Cardiac septum (tissue), 1 donor: ENCODE results near the gene NOX4. TPM values are rescaled to one million over a fixed set of nuclear protein-coding genes. Genes with fewer than 3 reads are reported as not detected.
"Not testable (repeated sequence)": the region's sequence is repeated elsewhere in the genome, so short reads cannot be mapped to it uniquely, and the experiment has no call there.

Experiments used
- DNase-seq: peaks from one replicate; pipeline ENCODE4 v3.0.0-alpha.2; 2020; ENCODE audit warnings: low spot score
- intact Hi-C: fragments of 100-400 bp; cut with DNase I; formaldehyde crosslinking; loops from one replicate; pipeline ENCODE4 v1.14.0; 2022
- total RNA-seq: library from RNA; stranded (reverse); fragmentation: NEBNext Ultra II Directional; extraction: Animal tissue kit (Norgen Biotek cat#: 25700); gene quantifications from one replicate; pipeline ENCODE4 v1.2.1, GENCODE V29; 2021
- donor health status: DM: no; HTN: no; CAD: no.

The NOX4 gene
- total RNA-seq, 1 donor from 2014 or later, result 9.4 TPM

- intact Hi-C loops, result no loop called here
- DNase-seq, result no peak
Observed at GRCh38 chr11:89405629-89406028, 85.5 kb downstream of the NOX4 start.

GRCh38 chr11:89391654-89392053 lies 99.5 kb downstream of the NOX4 start:
- intact Hi-C loops, DNase-seq: not testable (repeated sequence)

GRCh38 chr11:89387501-89387900 lies 103.7 kb downstream of the NOX4 start:
- intact Hi-C loops, DNase-seq: not testable (repeated sequence)

GRCh38 chr11:89382986-89383385 lies 108.2 kb downstream of the NOX4 start:
- intact Hi-C loops, DNase-seq: not testable (repeated sequence)

GRCh38 chr11:89381094-89381493 lies 110.1 kb downstream of the NOX4 start:
- intact Hi-C loops, result no loop called here
- no peak for DNase-seq

GRCh38 chr11:89379976-89380771 lies 111.0 kb downstream of the NOX4 start:
- DNase-seq, intact Hi-C loops: not testable (repeated sequence)

GRCh38 chr11:89378986-89379385 lies 112.2 kb downstream of the NOX4 start:
- DNase-seq, result not testable (repeated sequence)

GRCh38 chr11:89369356-89369755 lies 121.8 kb downstream of the NOX4 start:
- intact Hi-C loops, DNase-seq: not testable (repeated sequence)

More at GRCh38 chr11:89378986-89379385, 112.2 kb downstream of the NOX4 start:
- intact Hi-C loops, result not testable (repeated sequence)

- intact Hi-C loops, DNase-seq: not testable (repeated sequence)
Observed at GRCh38 chr11:89364856-89365255, 126.3 kb downstream of the NOX4 start.

- intact Hi-C loops, result no loop called here
- DNase-seq, result no peak
Observed at GRCh38 chr11:89361734-89362133, 129.4 kb downstream of the NOX4 start.

- DNase-seq, intact Hi-C loops: not testable (repeated sequence)
Observed at GRCh38 chr11:89359208-89359607, 132.0 kb downstream of the NOX4 start.

- intact Hi-C loops, result no loop called here
- no peak for DNase-seq
Observed at GRCh38 chr11:89358761-89359160, 132.4 kb downstream of the NOX4 start.

GRCh38 chr11:89355646-89356045 lies 135.5 kb downstream of the NOX4 start:
- intact Hi-C loops, result no loop called here
- DNase-seq, result no peak

GRCh38 chr11:89354513-89354912 lies 136.7 kb downstream of the NOX4 start:
- DNase-seq, intact Hi-C loops: not testable (repeated sequence)

- intact Hi-C loops, result no loop called here
- no peak for DNase-seq
Observed at GRCh38 chr11:89347071-89347470, 144.1 kb downstream of the NOX4 start.

GRCh38 chr11:89346601-89347000 lies 144.6 kb downstream of the NOX4 start:
- intact Hi-C loops, result no loop called here
- DNase-seq, result no peak

GRCh38 chr11:89342880-89343572 lies 148.1 kb downstream of the NOX4 start:
- intact Hi-C loops, DNase-seq: not testable (repeated sequence)

- DNase-seq, intact Hi-C loops: not testable (repeated sequence)
Observed at GRCh38 chr11:89340450-89340849, 150.7 kb downstream of the NOX4 start.

- intact Hi-C loops, DNase-seq: not testable (repeated sequence)
Observed at GRCh38 chr11:89338073-89338472, 153.1 kb downstream of the NOX4 start.

GRCh38 chr11:89337100-89337650 lies 154.0 kb downstream of the NOX4 start:
- intact Hi-C loops, DNase-seq: not testable (repeated sequence)
